ENCODE measurements around the gene TUSC2.

GRCh38 chr3:50340448-50341329, 12.7 kb upstream of the TUSC2 start, which contains the start of gene RASSF1:
- TF ChIP-seq RFX5 (IDR thresholded peaks at IDR 0.05; ENCODE audit: low read depth, low read length) (no peak), ZNF224 (CRISPR knock-in tag; IDR thresholded peaks at IDR 0.05) (no peak), ADNP (tag; IDR thresholded peaks at IDR 0.05) (no peak)
- TF ChIP-seq, protein P1, sequence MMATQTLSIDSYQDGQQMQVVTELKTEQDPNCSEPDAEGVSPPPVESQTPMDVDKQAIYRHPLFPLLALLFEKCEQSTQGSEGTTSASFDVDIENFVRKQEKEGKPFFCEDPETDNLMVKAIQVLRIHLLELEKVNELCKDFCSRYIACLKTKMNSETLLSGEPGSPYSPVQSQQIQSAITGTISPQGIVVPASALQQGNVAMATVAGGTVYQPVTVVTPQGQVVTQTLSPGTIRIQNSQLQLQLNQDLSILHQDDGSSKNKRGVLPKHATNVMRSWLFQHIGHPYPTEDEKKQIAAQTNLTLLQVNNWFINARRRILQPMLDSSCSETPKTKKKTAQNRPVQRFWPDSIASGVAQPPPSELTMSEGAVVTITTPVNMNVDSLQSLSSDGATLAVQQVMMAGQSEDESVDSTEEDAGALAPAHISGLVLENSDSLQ (IDR thresholded peaks at IDR 0.05) = no peak
